Stimulated activated CD4-positive, alpha-beta T cell treated with anti-CD3 and anti-CD28 coated beads, TNF-alpha, amount 100 ng/mL, for 24 hours (primary cell): Measurements from ENCODE around the gene TOM1L2.

Source experiments
- DNase-seq, 3 experiments: peaks; one replicate each; pipeline ENCODE4 v3.0.0-alpha.2; 2020; ENCODE audit warnings: low read depth in 3 of 3

TOM1L2 gene

GRCh38 chr17:17899486-17899885 is 72.7 kb downstream of the TOM1L2 start:
- no peak for DNase-seq

GRCh38 chr17:17898673-17899072 is 73.5 kb downstream of the TOM1L2 start:
- no peak for DNase-seq

GRCh38 chr17:17897442-17897841 is 74.8 kb downstream of the TOM1L2 start:
- DNase-seq = no peak

- DNase-seq = no peak
Observed at GRCh38 chr17:17896746-17897145, 75.5 kb downstream of the TOM1L2 start.

GRCh38 chr17:17893801-17894644 is 78.2 kb downstream of the TOM1L2 start:
- no peak for DNase-seq

- no peak for DNase-seq
Observed at GRCh38 chr17:17892731-17893130, 79.5 kb downstream of the TOM1L2 start.

- DNase-seq = no peak
Observed at GRCh38 chr17:17892009-17892408, 80.2 kb downstream of the TOM1L2 start.

GRCh38 chr17:17890773-17891759 is 81.1 kb downstream of the TOM1L2 start:
- peak in 2 of 3 experiments; percentile 11 to 36 for DNase-seq

- DNase-seq = no peak
Observed at GRCh38 chr17:17889922-17890321, 82.3 kb downstream of the TOM1L2 start.

GRCh38 chr17:17888821-17889220 is 83.4 kb downstream of the TOM1L2 start:
- no peak for DNase-seq

- DNase-seq = no peak
Observed at GRCh38 chr17:17888371-17888770, 83.8 kb downstream of the TOM1L2 start.

- DNase-seq = no peak
Observed at GRCh38 chr17:17887752-17888304, 84.4 kb downstream of the TOM1L2 start.

- no peak for DNase-seq
Observed at GRCh38 chr17:17886726-17887125, 85.5 kb downstream of the TOM1L2 start.

- no peak for DNase-seq
Observed at GRCh38 chr17:17886226-17886625, 86.0 kb downstream of the TOM1L2 start.

- no peak for DNase-seq
Observed at GRCh38 chr17:17884391-17885357, 87.5 kb downstream of the TOM1L2 start.

- no peak for DNase-seq
Observed at GRCh38 chr17:17883801-17884200, 88.4 kb downstream of the TOM1L2 start.

GRCh38 chr17:17882082-17882581 is 90.1 kb downstream of the TOM1L2 start:
- no peak for DNase-seq

- DNase-seq = no peak
Observed at GRCh38 chr17:17880577-17881196, 91.5 kb downstream of the TOM1L2 start.

GRCh38 chr17:17877529-17878358 is 94.5 kb downstream of the TOM1L2 start:
- DNase-seq = no peak
